Fibroblast of mammary gland (primary cell): ENCODE results near the gene ADPRHL1.
"Not testable (repeated sequence)": the region's sequence is repeated elsewhere in the genome, so short reads cannot be mapped to it uniquely, and the experiment has no call there.

Experiments
- DNase-seq: peaks from one replicate; pipeline ENCODE4 v3.0.0-alpha.2; 2010; ENCODE audit warnings: low read depth
- H3K4me3 ChIP-seq: 2 replicates; pipeline ENCODE4 v1.5.1; 2011; ENCODE audit warnings: low read depth, mild to moderate bottlenecking, low read length, moderate library complexity; ENCODE audit not compliant: control insufficient read depth
- CTCF ChIP-seq: conservative IDR thresholded peaks from 2 replicates; pipeline ENCODE4 v1.5.1; 2011; ENCODE audit warnings: low read depth, low read length, inconsistent platforms; ENCODE audit not compliant: control insufficient read depth, insufficient read depth

The ADPRHL1 gene

GRCh38 chr13:113387396-113387795 lies 65.9 kb downstream of the ADPRHL1 start:
- DNase-seq = no peak
- no peak for TF ChIP-seq CTCF

GRCh38 chr13:113383089-113383488 lies 70.2 kb downstream of the ADPRHL1 start:
- no peak for DNase-seq
- TF ChIP-seq CTCF = no peak
- H3K4me3 ChIP-seq = no peak overlapping the region

More at GRCh38 chr13:113387396-113387795, 65.9 kb downstream of the ADPRHL1 start:
- no peak overlapping the region for H3K4me3 ChIP-seq

GRCh38 chr13:113382542-113382941 lies 70.7 kb downstream of the ADPRHL1 start:
- not testable (repeated sequence) for H3K4me3 ChIP-seq

GRCh38 chr13:113378825-113379224 lies 74.5 kb downstream of the ADPRHL1 start:
- no peak for TF ChIP-seq CTCF
- H3K4me3 ChIP-seq = no peak overlapping the region
- DNase-seq = no peak

More at GRCh38 chr13:113382542-113382941, 70.7 kb downstream of the ADPRHL1 start:
- DNase-seq = not testable (repeated sequence)

GRCh38 chr13:113374511-113375175 lies 78.6 kb downstream of the ADPRHL1 start:
- no peak for DNase-seq
- no peak for TF ChIP-seq CTCF
- H3K4me3 ChIP-seq = no peak overlapping the region

- no peak for TF ChIP-seq CTCF
- DNase-seq = no peak
- H3K4me3 ChIP-seq = no peak overlapping the region
Measured at GRCh38 chr13:113373811-113374485, 79.3 kb downstream of the ADPRHL1 start.

- not testable (repeated sequence) for DNase-seq, H3K4me3 ChIP-seq
Measured at GRCh38 chr13:113371701-113372100, 81.6 kb downstream of the ADPRHL1 start.
